K562 (cell line): ENCODE data around the gene CSF1. TPM values are rescaled to one million over a fixed set of nuclear protein-coding genes. Genes with fewer than 3 reads are reported as not detected.

Source experiments
- HMGN3 ChIP-seq: IDR thresholded peaks from 2 replicates; pipeline ENCODE4 v1.6.1; 2011; ENCODE audit warnings: borderline replicate concordance, low read depth, mild to moderate bottlenecking, mixed read lengths, low read length; ENCODE audit not compliant: insufficient read length; ENCODE audit errors: extremely low read depth
- HOXB6 ChIP-seq: fragments of 250-450 bp; sonication (Bioruptor Pico); IDR thresholded peaks from 2 replicates; pipeline ENCODE4 v1.5.1; 2022; ENCODE audit warnings: mild to moderate bottlenecking, borderline replicate concordance
- KDM1A ChIP-seq, 2 experiments: fragments of 450-650 bp; IDR thresholded peaks; 2 replicates each; pipeline ENCODE4 v1.6.1; 2016; ENCODE audit warnings: mild to moderate bottlenecking in 2 of 2
- MXI1 ChIP-seq: IDR thresholded peaks from 2 replicates; pipeline ENCODE4 v1.6.1; 2011; ENCODE audit warnings: low read depth, mild to moderate bottlenecking, improper control_type of control experiment, low read length
- MYNN ChIP-seq, 2 experiments: sonication (generic); formaldehyde crosslinking in 1 of 2; IDR thresholded peaks; 2 replicates each; pipeline versions ENCODE4 v1.5.0 to v1.6.1; 2016 to 2020; ENCODE audit warnings: antibody characterized with exemption in 1 of 2, missing genetic modification reagents in 1 of 2
- NKRF ChIP-seq: fragments of 450-650 bp; IDR thresholded peaks from 2 replicates; pipeline ENCODE4 v1.6.1; 2016; ENCODE audit warnings: borderline replicate concordance
- RBBP5 ChIP-seq: fragments of 200-600 bp; sonication (generic); IDR thresholded peaks from 2 replicates; pipeline ENCODE4 v1.6.1; 2012; ENCODE audit warnings: borderline replicate concordance, mild to moderate bottlenecking, low read length, control low read depth, inconsistent platforms; ENCODE audit not compliant: insufficient read depth, poor library complexity, severe bottlenecking
- RERE ChIP-seq: sonication (generic); formaldehyde crosslinking; IDR thresholded peaks from 2 replicates; pipeline ENCODE4 v1.8.0; 2023; ENCODE audit warnings: missing genetic modification reagents, mild to moderate bottlenecking, borderline replicate concordance
- SIN3A ChIP-seq, 2 experiments: fragments of 150-350 bp in 1 of 2; IDR thresholded peaks; 2 replicates each; pipeline ENCODE4 v1.6.1; 2011 to 2016; ENCODE audit warnings: borderline replicate concordance in 2 of 2, low read depth in 2 of 2, low read length in 2 of 2, mild to moderate bottlenecking in 2 of 2, moderate library complexity in 2 of 2; ENCODE audit not compliant: control insufficient read depth in 1 of 2
- ZNF133 ChIP-seq: fragments of 250-450 bp; sonication (Bioruptor Pico); IDR thresholded peaks from 2 replicates; pipeline ENCODE4 v1.4.0; 2020; ENCODE audit warnings: mild to moderate bottlenecking
- polyA plus RNA-seq, 8 experiments: library from polyadenylated mRNA; depleted of rRNA in 4 of 8; stranded (reverse) in 5 of 8; unstranded in 3 of 8; fragments of >200 nt; fragmentation: Nextera tagmentation in 2 of 8; fragmentation: Illumina TruSeq in 1 of 8; extraction: Ambion mirVana in 2 of 8; extraction: Trizol in 1 of 8; gene quantifications; 2 replicates each; pipeline versions ENCODE4 v1.2.1 to v1.2.3, GENCODE V29; 2011 to 2014; ENCODE audit warnings: inconsistent platforms in 1 of 8, missing spikeins in 1 of 8
- total RNA-seq, 7 experiments: library from RNA; depleted of rRNA in 6 of 7; stranded (reverse); fragments of >200 nt in 6 of 7; fragmentation: Illumina TruSeq in 2 of 7; extraction: Trizol in 2 of 7; gene quantifications; 2 replicates each; pipeline versions ENCODE4 v1.2.1 to v1.2.3, GENCODE V29; 2011 to 2021; ENCODE audit warnings: low replicate concordance in 1 of 7
- TF ChIP-seq, protein P1 (sequence below): fragments of 250-450 bp; sonication (Bioruptor Pico); IDR thresholded peaks from 2 replicates; pipeline ENCODE4 v1.4.0; 2020; ENCODE audit warnings: mild to moderate bottlenecking

CSF1 gene
- total and polyA plus RNA-seq, 9 of the 15 experiments (the other 6 are each of a cell fraction or from before 2014, with no cell fraction given) = 0.18 to 11.8 (median 2.8) TPM

DNA sequence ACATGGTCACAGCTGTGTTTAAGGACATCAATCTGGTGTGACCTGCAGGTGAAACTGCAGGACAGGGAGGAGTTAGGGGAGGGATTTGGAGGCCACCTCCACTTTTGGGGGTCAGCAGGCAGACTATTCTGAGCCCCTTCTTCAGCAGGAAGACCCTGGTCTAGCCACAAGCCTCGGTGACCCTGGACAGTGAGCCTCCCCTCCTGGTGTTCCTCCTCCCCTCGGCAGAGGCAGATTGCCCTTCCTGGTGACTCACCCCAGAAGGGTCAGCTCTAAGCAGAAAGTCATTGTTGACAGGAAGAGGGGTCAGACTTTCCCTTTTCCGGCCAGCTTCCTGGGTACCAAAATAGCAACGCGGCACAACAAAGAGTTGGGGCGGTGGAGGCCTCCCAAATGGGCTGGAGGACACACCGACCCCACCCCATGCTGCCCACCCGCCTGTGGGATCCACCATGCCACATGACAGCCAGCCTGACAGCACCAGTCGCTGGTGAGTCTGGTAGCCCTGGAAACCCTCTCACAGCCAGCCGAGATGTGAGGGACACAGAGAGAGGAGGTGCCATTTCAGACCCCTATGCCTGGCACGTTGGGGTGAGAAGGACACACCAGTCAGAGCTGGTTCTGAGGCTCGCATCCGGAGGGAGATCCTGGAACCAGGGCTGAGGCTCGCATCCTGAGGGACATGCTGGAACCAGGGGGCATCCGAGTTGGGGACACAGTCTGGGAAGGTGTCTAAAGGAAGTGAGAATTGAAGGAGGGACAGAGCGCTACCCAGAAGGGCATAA lies 14.7 kb upstream of the CSF1 start (continued):
- TF ChIP-seq, protein P1, sequence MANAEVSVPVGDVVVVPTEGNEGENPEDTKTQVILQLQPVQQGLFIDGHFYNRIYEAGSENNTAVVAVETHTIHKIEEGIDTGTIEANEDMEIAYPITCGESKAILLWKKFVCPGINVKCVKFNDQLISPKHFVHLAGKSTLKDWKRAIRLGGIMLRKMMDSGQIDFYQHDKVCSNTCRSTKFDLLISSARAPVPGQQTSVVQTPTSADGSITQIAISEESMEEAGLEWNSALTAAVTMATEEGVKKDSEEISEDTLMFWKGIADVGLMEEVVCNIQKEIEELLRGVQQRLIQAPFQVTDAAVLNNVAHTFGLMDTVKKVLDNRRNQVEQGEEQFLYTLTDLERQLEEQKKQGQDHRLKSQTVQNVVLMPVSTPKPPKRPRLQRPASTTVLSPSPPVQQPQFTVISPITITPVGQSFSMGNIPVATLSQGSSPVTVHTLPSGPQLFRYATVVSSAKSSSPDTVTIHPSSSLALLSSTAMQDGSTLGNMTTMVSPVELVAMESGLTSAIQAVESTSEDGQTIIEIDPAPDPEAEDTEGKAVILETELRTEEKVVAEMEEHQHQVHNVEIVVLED (CRISPR knock-in tag) = no peak
- no peak for TF ChIP-seq NKRF
- no peak for TF ChIP-seq RERE (CRISPR knock-in tag)
- TF ChIP-seq KDM1A (IDR thresholded peaks at IDR 0.05) = peak; percentile 74 to 80; a peak in 3 of 4 replicates
- TF ChIP-seq HMGN3 = peak; percentile 47
- TF ChIP-seq ZNF133 (CRISPR knock-in tag) = no peak
- TF ChIP-seq MYNN (IDR thresholded peaks at IDR 0.05) = no peak
- TF ChIP-seq MYNN (CRISPR knock-in tag; IDR thresholded peaks at IDR 0.05) = no peak
- TF ChIP-seq MXI1 = no peak
- no peak for TF ChIP-seq RBBP5
- TF ChIP-seq HOXB6 (CRISPR knock-in tag) = no peak
- TF ChIP-seq SIN3A (IDR thresholded peaks at IDR 0.05; ENCODE audit: borderline replicate concordance in 2 of 2, control insufficient read depth in 1 of 2, low read depth in 2 of 2, low read length in 2 of 2) = no peak
